NCI-H146 (cell line): ENCODE data around the gene COL13A1.

Experiments used
- DNase-seq: peaks from one replicate; lab custom pipeline; 2025; lab: John Stamatoyannopoulos, UW

COL13A1 gene

GRCh38 chr10:69846293-69846921 lies 44.7 kb downstream of the COL13A1 start:
- no peak for DNase-seq

DNA sequence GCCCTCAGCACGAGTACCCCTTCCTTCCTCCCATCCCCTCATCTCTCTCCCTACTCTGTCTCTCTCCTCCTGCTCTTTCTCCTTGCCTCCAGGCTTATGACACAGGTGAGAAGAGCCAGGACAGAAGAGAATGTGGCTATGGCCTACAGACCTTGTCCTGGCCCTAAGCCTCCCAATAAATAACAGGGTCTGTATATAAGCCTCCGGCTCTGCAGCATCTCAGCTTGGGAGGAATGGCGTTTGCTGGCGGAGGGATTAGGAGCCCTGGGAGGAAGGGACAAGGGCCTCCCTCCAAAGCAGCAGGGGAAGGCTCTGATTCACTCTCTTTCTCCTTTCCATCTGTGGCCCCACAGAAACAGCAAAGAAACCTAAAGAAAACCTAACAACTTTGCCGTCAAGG lies 45.8 kb downstream of the COL13A1 start:
- DNase-seq: no peak

DNA sequence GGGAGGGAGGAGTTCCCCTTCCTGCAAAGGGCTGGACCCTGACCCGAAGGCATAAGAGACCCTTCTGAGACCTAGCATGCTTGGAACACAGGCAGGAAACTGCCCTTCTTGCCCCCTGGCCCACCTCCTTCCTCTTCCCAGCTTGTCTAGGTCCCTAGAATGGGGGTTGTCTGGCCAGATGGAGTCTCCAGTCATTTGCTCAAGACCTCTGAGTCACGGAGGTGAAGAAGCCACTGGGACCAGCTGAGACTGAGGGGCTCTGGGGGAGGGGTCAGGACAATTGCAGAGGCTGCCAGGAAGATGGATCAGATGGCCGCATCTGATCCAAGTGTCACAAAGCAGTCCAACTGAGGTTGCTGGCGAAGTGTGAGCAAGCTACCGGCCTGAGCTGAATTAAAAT lies 46.2 kb downstream of the COL13A1 start:
- no peak for DNase-seq

GRCh38 chr10:69848454-69848853 lies 46.7 kb downstream of the COL13A1 start:
- no peak for DNase-seq

- DNase-seq: no peak
Observed at GRCh38 chr10:69849825-69850224, 48.1 kb downstream of the COL13A1 start.

- no peak for DNase-seq
Observed at GRCh38 chr10:69850440-69850839, 48.7 kb downstream of the COL13A1 start.

- no peak for DNase-seq
Observed at GRCh38 chr10:69851306-69851705, 49.6 kb downstream of the COL13A1 start.

GRCh38 chr10:69853064-69853463 lies 51.4 kb downstream of the COL13A1 start:
- DNase-seq: no peak

- DNase-seq: no peak
Observed at GRCh38 chr10:69854511-69855345, 53.0 kb downstream of the COL13A1 start.

DNA sequence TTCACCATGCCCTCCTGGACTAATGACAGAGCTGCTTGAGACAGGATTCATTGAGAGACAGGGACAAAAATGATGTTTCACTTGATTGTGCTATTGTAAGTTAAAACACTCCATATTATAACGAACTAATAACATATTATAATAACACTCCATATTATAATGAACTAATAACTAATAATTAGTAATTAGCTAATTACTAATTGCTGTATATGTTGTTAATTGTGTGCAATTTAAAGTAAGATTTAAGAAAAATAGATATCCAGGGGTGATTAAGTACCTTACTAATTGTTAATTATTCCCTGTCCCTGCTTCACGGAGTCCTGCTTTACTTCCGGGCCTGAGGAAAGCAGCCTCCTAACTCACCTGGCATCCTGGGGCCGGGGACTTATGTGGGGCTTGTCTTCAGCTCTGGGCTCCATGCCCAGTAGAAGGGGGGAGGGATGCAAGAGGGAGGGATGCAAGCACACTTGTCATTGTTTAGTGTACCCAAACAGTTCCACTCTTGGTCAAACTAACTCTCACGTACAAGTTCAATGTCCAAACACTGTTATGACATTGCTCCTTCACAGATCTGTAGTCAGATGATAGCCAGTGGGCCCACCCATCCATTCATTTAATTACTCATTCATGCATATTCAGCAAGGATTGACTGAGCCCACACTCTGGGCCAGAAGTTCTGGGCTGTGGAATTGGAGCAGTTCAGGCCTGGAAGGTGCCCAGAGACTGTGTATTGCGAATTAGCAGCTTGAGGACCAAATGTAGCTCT lies 53.8 kb downstream of the COL13A1 start:
- no peak for DNase-seq

GRCh38 chr10:69856601-69857166 lies 55.0 kb downstream of the COL13A1 start:
- no peak for DNase-seq

DNA sequence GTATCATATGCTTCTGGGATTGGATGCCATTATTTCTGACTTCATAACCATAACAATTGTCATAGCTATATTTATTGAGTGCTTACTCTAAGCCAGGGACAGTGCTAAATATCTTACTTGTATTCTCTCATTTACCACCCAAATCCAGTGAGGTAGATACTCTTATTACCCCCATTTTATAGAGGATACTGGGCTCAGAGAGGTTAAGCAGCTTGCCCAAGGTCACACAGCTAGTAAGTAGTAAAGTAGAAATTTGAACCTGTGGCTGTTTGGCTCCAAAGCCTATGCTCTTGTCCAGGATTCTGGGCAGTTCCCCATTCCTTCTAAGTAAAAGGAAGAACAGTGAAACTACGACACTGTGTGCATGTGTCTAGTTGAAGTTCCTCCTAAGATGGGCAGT lies 56.5 kb downstream of the COL13A1 start:
- no peak for DNase-seq

GRCh38 chr10:69860271-69860670 lies 58.6 kb downstream of the COL13A1 start:
- DNase-seq: no peak

- DNase-seq: peak; percentile 39
Observed at GRCh38 chr10:69861251-69862240, 59.8 kb downstream of the COL13A1 start.

DNA sequence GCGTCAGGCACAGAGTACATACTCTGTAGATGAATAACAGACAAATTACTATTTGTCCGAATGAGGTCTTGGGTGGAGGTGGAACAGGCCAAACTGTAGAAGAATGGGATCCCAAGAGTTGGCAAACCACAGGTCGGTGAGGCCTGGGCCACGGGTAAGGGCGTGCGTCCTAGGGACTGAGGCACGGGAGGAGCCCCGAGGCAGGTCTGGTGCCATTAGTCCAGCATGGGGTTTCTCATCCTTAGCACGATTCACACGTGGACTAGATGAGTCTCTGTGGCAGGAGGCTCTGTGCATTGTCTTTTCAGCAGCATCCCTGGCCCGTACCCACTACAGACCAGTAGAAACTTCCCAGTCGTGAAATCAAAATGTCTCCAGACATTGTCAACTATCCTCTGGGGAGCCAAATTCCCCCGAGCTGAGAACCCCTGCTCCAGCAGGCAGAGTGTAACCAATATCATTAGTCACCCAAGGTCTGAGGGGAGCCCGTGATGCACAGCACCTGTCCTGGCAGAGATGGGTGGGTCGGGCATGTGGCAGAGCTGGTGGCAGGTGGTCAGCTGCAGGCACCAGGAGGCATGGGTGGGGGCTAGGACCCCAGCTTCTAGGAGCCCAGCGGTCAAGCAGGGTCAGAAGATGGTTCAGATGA lies 61.3 kb downstream of the COL13A1 start:
- no peak for DNase-seq

- DNase-seq: no peak
Observed at GRCh38 chr10:69863580-69863979, 61.9 kb downstream of the COL13A1 start.

- no peak for DNase-seq
Observed at GRCh38 chr10:69864321-69864720, 62.6 kb downstream of the COL13A1 start.

DNA sequence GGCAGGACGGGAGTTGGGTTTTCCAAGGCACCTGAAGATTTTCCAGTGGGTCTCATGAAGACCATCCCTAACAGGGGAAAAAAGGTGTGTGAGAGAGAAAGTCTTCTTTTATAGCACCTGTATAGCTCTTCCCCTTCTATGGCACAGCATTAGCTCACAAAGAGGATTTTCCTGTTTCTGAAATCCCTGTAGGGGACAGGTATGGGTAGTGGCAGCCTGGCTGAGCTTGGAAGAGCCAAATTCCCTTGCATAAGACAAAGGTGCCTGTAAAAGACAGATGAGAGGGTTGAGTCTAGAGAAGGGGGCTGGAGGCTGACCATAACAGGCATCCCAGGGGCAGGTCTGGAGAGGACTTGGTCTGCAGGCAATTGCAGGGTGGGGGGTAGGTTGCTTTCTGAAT lies 63.7 kb downstream of the COL13A1 start:
- DNase-seq: no peak

DNA sequence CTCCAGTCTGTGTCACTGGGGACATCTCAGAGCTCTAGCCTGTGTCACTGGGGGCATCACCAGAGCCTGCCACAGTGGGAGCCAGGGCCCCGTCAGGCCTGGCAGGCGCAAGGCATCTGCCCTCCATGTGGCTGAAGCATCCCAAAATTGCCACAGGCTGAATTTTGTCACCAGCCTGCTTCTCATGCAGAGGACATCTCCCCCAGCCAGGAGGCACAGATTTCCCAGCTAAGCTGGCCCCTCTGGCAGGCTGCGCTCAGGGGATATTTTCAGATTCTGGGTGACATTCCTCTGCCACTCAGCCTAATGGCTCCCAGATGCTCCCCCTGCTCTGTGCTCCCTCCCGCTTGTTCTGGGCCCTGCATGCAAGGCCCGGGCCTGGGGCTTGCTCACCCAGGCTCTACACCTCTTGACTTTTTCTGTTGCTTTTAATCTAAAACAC lies 64.6 kb downstream of the COL13A1 start:
- no peak for DNase-seq

DNA sequence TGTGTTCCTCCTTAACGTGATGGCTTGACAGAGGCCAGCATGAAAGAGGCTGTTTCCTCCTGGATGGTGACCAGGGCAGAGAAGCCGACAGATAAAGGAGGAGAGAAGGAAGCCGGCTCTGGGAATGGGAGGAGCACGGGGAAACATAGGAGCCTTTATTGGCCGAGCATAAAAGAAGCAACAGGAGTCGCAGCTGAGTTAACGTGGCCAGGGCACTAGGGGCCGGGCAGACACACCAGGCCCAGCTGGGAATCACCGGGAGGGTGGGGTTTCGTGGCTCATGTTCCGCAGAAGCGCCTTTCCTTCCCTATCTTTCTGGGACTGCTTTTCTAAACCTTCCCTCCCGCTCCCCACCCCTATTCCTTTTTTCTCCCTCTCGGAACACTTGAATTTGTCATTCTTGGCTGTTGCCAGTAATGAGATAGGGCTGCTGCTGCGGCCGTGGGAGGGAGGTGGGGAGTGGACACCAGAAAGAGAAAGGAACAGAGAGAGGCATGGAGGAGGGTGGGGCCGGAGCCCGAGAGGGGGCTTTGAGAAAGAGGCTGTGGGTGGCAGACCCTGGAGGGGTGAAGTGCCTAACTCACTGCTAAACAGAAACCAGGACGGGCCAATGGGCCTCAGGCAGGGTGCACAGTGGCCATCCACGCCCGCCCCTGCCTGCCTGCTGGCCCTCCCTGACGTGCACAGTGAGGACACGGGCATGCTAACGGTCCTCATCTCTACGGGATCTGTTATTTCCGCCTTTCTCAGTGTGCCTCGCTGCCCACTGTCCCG lies 65.2 kb downstream of the COL13A1 start:
- DNase-seq: peak; percentile 59
